ENCODE measurements around the gene TEN1.
A peak's percentile ranks its signal among the peaks of the same experiment; 100 is the strongest.
"Not testable (repeated sequence)": the region's sequence is repeated elsewhere in the genome, so short reads cannot be mapped to it uniquely, and the experiment has no call there.

The TEN1 gene, protein sequence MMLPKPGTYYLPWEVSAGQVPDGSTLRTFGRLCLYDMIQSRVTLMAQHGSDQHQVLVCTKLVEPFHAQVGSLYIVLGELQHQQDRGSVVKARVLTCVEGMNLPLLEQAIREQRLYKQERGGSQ

DNA sequence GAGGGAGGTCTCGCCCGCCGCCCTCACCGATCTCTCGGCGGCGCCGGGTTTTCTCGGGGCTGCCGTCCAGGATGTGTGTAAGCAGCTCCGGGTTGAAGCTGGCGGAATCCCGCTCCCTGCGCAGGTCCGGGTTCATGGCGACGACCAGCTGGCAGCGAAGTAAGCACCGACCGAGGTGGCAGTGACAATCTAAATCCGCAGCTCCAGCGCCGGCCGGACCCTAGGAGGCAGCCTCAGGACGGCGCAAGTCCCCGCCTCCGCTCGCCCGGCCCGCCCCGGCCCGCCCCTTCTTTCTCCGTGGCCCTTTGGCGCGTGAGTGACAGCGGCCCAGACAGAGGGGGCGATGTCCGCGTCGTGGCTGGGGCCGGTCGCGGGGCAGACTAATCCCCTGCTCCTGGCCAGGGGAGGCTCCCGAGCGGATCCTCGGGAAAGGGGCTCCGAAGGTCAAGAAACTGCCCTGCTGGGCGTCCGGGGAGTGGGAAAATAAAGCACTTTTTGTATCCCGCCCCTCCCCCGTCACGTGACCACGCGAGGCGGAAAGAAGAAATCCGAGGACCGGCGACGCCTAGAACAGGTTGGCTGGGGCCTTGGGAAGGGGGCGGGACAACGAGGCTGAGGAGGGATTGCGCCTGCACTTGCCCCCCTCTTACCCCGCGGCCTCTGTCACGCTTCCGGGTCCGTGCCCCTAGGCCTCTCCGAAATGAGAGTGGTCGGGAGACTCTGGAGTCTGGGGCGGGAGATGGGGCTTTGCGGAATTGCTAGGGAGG lies at the start of gene TEN1, which contains the start of gene ACOX1:
TEN1 (plus strand) TSS at position 303 of the 767 bp plus-strand sequence. CDS start 6,953 bp downstream, outside the sequence.
ACOX1 (minus strand) TSS at position 229 of the 767 bp plus-strand sequence; CDS start at position 136, 93 bp downstream.
- DNase-seq (ENCODE audit: low spot score), result peak; percentile 97

DNA sequence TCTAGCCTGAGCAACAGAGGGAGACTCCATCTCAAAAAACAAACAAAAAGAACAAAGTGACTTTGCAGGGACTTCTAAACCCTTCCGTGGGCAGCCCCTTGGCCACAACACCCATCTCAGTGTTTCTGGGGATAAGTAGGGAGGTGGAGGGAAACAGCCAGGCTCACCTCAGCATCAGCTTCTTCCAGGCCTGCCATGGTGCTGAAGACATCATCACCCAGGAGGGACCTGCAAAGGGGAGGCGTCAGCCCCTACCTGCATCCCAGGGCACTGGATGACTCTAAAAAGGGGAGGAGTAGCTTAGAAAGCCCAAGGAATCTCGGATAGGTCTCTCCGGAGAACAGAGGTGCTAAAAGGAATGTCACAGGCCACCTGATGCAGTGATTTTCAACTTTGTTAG lies 48.0 kb upstream of the TEN1 start:
- no peak for DNase-seq (ENCODE audit: low spot score)

DNA sequence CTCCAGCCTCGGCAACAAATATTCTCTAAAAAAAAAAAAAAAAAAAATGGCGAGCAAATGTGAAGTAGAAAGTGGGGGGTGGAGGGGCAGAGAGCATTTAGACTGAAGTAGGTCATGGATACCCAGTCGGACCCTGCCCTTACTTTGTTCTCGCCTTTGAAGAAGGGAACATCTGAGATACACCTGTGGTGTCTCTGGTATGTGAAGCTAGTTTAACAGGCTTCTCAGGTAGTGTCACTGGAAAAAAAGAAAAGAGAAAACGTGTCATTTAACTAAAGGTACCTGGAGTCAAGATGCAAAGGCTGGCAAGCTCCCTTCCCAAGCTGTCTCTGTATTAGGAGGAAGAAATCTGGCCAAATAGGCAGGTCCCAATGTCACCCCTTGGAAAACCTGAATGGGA lies 46.2 kb upstream of the TEN1 start:
- no peak for DNase-seq (ENCODE audit: low spot score)

DNA sequence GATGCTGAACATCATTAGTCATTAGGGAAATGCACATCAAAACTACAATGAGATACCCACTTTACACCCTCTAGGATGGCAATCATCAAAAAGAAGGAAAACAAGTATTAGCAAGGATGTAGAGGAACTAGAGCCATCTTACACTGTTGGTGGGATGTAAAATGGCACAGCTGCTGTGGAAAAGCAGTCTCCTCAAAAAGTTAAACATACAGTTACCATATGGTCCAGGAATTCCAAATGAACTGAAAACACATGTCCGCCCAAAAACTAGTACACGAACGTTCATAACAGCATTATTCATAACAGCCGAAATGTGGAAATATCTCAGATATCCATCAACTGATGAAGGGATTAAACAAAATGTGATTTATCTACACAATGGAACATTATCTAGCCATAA lies 45.2 kb upstream of the TEN1 start:
- DNase-seq (ENCODE audit: low spot score), result no peak

GRCh38 chr17:75937652-75938051 lies 41.4 kb upstream of the TEN1 start:
- no peak for DNase-seq (ENCODE audit: low spot score)

GRCh38 chr17:75940727-75941441 lies 38.2 kb upstream of the TEN1 start, which contains the start of gene FBF1:
FBF1 (minus strand) TSS chr17:75941042; CDS start chr17:75938149, 2,893 bp downstream.
- DNase-seq (ENCODE audit: low spot score), result peak; percentile 95

DNA sequence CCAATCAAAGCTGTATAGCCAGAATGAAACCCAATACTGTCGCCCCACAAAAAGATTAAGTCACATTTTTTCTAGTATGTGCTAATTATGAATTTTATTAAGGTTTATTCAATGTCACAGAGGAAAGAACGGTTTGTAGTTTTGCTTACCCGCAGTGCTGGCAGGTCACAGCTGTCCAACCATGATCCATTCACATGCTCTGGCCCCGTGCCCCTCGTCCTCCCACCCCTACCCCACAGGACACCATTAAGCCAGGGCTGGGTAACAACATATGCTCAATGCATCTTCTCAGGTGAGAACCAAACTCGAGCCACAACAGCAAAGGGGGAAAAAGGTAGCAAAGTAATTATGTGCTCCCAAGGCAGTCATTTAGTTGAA lies 37.6 kb upstream of the TEN1 start:
- DNase-seq (ENCODE audit: low spot score), result no peak

DNA sequence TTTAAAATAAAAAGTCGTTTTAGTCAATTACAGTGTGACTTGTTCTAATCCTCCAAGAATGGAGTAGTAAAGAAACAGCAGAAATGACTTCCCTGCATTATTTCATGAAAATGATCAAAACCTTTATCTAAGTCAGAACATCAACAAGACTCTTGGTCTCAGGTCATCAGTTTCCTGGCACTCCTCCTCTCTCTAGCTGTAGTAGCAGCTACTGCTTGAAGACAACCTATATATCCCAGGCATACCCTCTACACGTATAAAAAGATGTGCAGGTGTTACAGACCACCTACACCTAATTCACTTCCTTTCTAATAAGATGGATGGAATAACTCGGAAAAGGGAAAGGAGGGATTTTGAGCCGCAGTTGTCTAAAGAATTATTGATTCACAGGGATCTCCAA lies 36.6 kb upstream of the TEN1 start:
- DNase-seq (ENCODE audit: low spot score), result no peak

GRCh38 chr17:75943491-75943890 lies 35.5 kb upstream of the TEN1 start:
- DNase-seq (ENCODE audit: low spot score), result no peak

- DNase-seq (ENCODE audit: low spot score), result no peak
Observed at GRCh38 chr17:75945211-75945610, 33.8 kb upstream of the TEN1 start.

- DNase-seq (ENCODE audit: low spot score), result no peak
Observed at GRCh38 chr17:75950421-75950820, 28.6 kb upstream of the TEN1 start.

DNA sequence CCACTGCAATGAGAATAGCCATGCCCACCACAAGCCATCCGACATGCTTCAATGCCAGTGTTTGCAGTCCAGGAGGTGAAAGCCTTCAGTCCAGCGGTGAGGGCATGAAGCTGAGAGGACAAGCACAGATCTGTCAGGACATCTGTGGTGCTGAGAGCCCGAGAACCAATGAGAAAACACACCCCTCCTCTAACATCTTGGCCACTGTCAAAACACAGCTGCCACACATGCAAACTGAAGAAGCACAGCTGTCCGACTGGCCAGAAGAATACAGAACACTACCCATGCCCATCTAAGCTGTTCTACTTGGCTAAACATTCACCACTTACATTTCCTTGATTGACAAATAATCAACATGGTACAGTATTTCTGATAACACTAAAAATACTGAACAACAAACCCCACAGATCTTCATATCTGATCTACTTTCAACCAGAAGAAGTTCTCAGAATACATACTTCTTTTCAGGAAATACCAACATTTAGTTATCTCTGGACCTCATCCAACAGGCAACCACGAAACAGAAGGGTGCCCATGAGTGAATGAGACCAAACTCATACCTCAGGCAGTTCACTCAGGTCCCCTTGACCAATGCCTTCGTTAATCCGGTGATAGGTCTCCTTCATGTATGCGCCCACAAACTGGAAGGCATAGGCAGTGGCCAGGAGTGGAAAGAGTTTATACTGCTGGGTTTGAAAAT lies 28.0 kb upstream of the TEN1 start:
- DNase-seq (ENCODE audit: low spot score), result peak; percentile 46

DNA sequence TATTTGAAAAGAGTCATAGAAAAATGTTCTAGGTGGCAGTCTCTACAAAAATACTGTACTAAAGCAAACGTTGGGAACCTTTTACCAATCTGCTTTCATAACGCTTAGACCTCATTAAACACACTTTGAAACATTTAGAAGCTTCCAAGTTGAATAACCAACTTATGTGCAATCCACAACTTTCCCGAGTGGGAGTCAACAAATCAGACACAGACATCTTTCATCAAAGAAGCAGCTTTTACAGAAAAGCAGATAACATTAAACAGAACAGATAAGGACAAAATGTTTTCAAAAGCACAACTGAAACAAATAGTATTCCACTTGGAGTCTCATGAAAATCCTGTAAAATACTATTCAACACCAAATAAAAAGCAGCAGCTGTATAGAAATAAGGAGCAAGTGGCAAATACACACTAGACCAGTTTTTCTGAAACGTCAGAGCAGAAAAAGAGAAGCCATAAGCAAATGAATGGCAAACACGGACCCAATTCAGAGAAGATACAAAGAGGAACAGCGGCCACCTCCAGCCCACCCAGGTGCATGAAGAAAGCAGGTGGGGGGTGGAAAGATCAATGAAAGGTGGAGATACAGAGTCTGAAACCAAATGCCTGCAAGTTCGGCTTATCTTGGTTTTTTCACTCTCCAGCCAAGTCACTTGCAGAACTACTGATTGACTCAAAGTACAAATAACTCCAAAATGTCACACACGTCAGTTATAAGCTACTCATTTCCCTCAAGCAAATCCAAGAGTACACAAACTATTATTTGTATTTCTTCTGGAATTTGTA lies 19.8 kb upstream of the TEN1 start:
- DNase-seq (ENCODE audit: low spot score), result no peak

- no peak for DNase-seq (ENCODE audit: low spot score)
Observed at GRCh38 chr17:75959839-75960511, 19.1 kb upstream of the TEN1 start.

- no peak for DNase-seq (ENCODE audit: low spot score)
Observed at GRCh38 chr17:75965468-75965867, 13.6 kb upstream of the TEN1 start.

DNA sequence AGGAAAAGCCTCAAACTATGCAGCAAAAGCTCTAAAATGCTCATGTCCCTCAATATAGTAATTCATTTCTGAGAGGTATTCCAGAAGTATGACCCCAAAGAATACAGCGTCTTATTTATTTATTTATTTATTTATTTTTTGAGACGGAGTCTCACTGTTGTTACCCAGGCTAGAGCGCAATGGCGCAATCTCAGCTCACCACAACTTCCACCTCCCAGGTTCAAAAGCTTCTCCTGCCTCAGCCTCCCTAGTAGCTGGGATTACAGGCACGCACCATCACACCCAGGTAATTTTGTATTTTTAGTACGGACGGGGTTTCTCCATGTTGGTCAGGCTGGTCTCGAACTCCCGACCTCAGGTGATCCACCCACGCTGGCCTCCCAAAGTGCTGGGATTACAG lies 10.0 kb upstream of the TEN1 start:
- DNase-seq (ENCODE audit: low spot score), result not testable (repeated sequence)

DNA sequence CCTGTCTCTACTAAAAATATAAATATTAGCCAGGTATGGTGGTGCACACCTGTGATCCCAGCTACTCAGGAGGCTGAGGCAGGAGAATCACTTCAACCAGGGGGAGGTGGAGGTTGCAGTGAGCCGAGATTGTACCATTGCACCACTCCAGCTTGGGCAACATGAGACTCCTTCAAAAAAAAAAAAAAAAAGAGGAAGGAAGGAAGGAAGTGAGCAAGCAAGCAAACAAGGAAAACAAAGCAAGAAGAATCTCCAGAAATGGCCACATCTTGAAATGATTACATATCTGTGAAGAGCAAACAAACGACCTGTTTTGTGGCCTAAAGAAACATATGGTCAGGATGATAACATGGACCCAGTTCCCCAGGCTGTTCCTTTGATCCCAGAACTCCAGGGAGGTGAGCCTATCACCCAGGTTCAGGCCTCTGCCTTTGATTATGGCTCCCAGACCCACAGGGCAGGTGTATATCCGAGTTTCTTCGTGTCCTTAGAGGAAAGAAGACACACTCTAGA lies 9.0 kb upstream of the TEN1 start:
- no peak for DNase-seq (ENCODE audit: low spot score)

GRCh38 chr17:75970626-75971025 lies 8.4 kb upstream of the TEN1 start:
- DNase-seq (ENCODE audit: low spot score), result no peak

- not testable (repeated sequence) for DNase-seq (ENCODE audit: low spot score)
Observed at GRCh38 chr17:75975187-75975586, 3.9 kb upstream of the TEN1 start.

DNA sequence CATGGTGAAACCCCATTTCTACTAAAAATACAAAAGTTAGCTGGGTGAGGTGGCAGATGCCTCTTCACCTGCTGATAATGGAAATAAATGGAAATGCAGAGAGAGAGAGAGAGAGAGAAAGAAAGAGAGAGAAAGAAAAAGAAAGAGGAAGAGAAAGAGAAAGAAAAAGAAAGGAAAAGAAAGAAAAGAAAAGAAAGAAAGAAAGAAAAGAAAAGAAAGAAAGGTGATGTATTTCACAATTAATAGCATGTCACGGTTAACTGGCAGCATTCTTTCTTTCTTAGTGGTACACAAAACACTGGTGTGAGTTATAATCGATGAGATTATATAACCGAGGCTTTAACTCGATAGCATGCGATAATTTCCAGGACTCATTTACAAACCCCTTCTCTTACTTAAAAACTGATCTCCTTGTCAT lies 3.3 kb upstream of the TEN1 start:
- no peak for DNase-seq (ENCODE audit: low spot score)

Measured in globus pallidus (tissue), 1 donor.